GM12878 (cell line): ENCODE measurements around the gene LKAAEAR1. TPM values are rescaled to one million over a fixed set of nuclear protein-coding genes. Genes with fewer than 3 reads are reported as not detected.

Source experiments
- CHD4 ChIP-seq: fragments of 200-600 bp; sonication (generic); IDR thresholded peaks from 2 replicates; pipeline ENCODE4 v1.6.1; 2016; ENCODE audit warnings: mild to moderate bottlenecking
- ETV6 ChIP-seq, 2 experiments: fragments of 450-650 bp in 1 of 2; IDR thresholded peaks in 1 of 2; conservative IDR thresholded peaks in 1 of 2; 2 replicates each; pipeline ENCODE4 v1.6.1; 2014; ENCODE audit warnings: antibody characterized with exemption in 1 of 2, borderline replicate concordance in 1 of 2, low read depth in 1 of 2, mild to moderate bottlenecking in 1 of 2, moderate library complexity in 1 of 2
- GATAD2B ChIP-seq: fragments of 450-650 bp; conservative IDR thresholded peaks from 2 replicates; pipeline ENCODE4 v1.6.1; 2017; ENCODE audit warnings: low read depth, mild to moderate bottlenecking, moderate library complexity
- IKZF1 ChIP-seq: fragments of 450-650 bp; conservative IDR thresholded peaks from 2 replicates; pipeline ENCODE4 v1.6.1; 2017; ENCODE audit warnings: antibody characterized with exemption, mild to moderate bottlenecking
- JUNB ChIP-seq: IDR thresholded peaks from 2 replicates; pipeline ENCODE4 v1.6.1; 2016; ENCODE audit warnings: antibody characterized with exemption, mild to moderate bottlenecking
- JUND ChIP-seq: IDR thresholded peaks from 2 replicates; pipeline ENCODE4 v1.6.1; 2012; ENCODE audit warnings: low read depth, mild to moderate bottlenecking, low read length, improper control_type of control experiment, moderate library complexity
- MTA2 ChIP-seq: fragments of 450-650 bp; IDR thresholded peaks from 2 replicates; pipeline ENCODE4 v1.6.1; 2016; ENCODE audit warnings: low read depth, mild to moderate bottlenecking, moderate library complexity
- MXI1 ChIP-seq: fragments of 150-350 bp; IDR thresholded peaks from 2 replicates; pipeline ENCODE4 v1.6.1; 2011; ENCODE audit warnings: low read depth, mild to moderate bottlenecking, inconsistent platforms, low read length, improper control_type of control experiment
- NFXL1 ChIP-seq: fragments of 450-650 bp; IDR thresholded peaks from 2 replicates; pipeline ENCODE4 v1.6.1; 2017; ENCODE audit warnings: antibody characterized with exemption, mild to moderate bottlenecking, borderline replicate concordance
- PAX5 ChIP-seq: IDR thresholded peaks from 2 replicates; pipeline ENCODE4 v1.6.1; 2011; ENCODE audit warnings: low read depth, low read length, borderline replicate concordance
- REST ChIP-seq: IDR thresholded peaks from 2 replicates; pipeline ENCODE4 v1.6.1; 2012; ENCODE audit warnings: mild to moderate bottlenecking, low read depth, low read length
- SIX5 ChIP-seq: IDR thresholded peaks from 2 replicates; pipeline ENCODE4 v1.6.1; 2011; ENCODE audit warnings: mild to moderate bottlenecking, low read depth, low read length, moderate library complexity; ENCODE audit not compliant: severe bottlenecking
- TCF12 ChIP-seq: IDR thresholded peaks from 2 replicates; pipeline ENCODE4 v1.6.1; 2011; ENCODE audit warnings: low read depth, mild to moderate bottlenecking, low read length
- ZBTB33 ChIP-seq: fragments of 450-650 bp; IDR thresholded peaks from 2 replicates; pipeline ENCODE4 v1.6.1; 2017; ENCODE audit warnings: mild to moderate bottlenecking
- polyA plus RNA-seq, 11 experiments: library from polyadenylated mRNA; depleted of rRNA in 4 of 11; unstranded in 6 of 11; stranded (reverse) in 5 of 11; fragments of >200 nt; fragmentation: Nextera tagmentation in 4 of 11; fragmentation: Illumina TruSeq in 1 of 11; extraction: Ambion mirVana in 4 of 11; extraction: Trizol in 1 of 11; gene quantifications; 1 replicate in 1 of 11; 2 replicates in 10 of 11; pipeline versions ENCODE4 v1.2.1 to v1.2.3, GENCODE V29; 2011 to 2016; ENCODE audit warnings: inconsistent platforms in 2 of 11, missing spikeins in 2 of 11, low read depth in 1 of 11
- total RNA-seq, 4 experiments: library from RNA; depleted of rRNA in 3 of 4; stranded (reverse); fragments of >200 nt in 3 of 4; fragmentation: Illumina TruSeq in 1 of 4; extraction: Trizol in 1 of 4; gene quantifications; 2 replicates each; pipeline versions ENCODE4 v1.2.1 to v1.2.3, GENCODE V29; 2013 to 2021
- TF ChIP-seq, protein P1 (sequence below): IDR thresholded peaks from 2 replicates; pipeline ENCODE4 v1.6.1; 2012; ENCODE audit warnings: low read length, inconsistent platforms
- TF ChIP-seq, protein P2 (sequence below): fragments of 450-650 bp; IDR thresholded peaks from 2 replicates; pipeline ENCODE4 v1.6.1; 2016; ENCODE audit warnings: mild to moderate bottlenecking, moderate library complexity, borderline replicate concordance
- TF ChIP-seq, protein P3 (sequence below): fragments of 450-650 bp; IDR thresholded peaks from 2 replicates; pipeline ENCODE4 v1.6.1; 2016; ENCODE audit warnings: mild to moderate bottlenecking

LKAAEAR1 gene
- total and polyA plus RNA-seq, 10 of the 15 experiments (the other 5 are each of a cell fraction or from before 2014, with no cell fraction given) = not detected

DNA sequence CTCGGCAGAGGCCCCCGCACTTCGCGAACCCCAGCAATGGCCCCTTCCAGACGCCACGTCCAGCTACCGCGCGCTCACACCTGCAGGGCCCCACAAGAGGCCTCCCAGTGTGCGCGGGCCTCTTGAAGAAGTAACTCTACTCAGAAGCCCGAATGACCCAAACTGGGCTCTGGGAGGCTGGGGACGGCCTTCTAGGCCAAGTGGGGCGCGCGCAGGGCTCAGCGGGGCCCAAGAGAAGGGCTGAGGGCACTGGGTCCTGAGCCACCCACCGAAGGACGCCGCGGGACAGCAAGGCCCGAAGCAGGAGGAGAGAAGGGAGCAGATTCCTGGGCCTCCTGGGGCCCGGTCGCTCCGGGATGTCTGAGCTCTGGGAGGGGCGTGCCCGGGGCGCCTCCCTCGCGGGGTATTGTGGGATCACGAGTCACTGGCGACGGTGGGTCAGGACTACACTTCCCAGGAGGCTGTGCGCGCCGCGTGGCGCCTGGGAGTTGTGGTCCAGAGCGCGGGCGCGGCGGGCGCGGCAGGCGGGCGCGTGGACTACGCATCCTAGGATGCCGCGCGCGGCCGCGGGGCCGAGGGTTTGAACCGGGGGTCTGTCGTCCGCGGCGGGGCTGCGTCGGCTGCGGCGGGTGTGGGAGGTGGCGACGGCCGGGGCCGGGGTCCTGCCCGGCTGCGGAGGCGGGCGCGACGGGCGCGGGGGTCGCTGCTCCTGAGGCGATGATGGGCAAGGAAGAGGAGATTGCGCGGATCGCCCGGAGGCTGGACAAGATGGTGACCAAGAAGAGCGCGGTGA lies 21.4 kb downstream of the LKAAEAR1 start, which contains the start of gene TCEA2 (continued):
- TF ChIP-seq ZBTB33 (no peak), NFXL1 (no peak), IKZF1 (peak; percentile 100), PAX5 (no peak), TCF12 (no peak), ETV6 (conservative IDR thresholded peaks at IDR 0.05 in 1 of 2, IDR thresholded peaks at IDR 0.05 in 1 of 2; ENCODE audit: borderline replicate concordance in 1 of 2, low read depth in 1 of 2) (no peak), GATAD2B (peak; percentile 68; the same call in 1 of the 2 replicates), MTA2 (no peak), SIX5 (peak; percentile 100), JUNB (no peak), CHD4 (no peak), REST (no peak), MXI1 (peak; percentile 83), JUND (no peak)
- TF ChIP-seq, protein P1, sequence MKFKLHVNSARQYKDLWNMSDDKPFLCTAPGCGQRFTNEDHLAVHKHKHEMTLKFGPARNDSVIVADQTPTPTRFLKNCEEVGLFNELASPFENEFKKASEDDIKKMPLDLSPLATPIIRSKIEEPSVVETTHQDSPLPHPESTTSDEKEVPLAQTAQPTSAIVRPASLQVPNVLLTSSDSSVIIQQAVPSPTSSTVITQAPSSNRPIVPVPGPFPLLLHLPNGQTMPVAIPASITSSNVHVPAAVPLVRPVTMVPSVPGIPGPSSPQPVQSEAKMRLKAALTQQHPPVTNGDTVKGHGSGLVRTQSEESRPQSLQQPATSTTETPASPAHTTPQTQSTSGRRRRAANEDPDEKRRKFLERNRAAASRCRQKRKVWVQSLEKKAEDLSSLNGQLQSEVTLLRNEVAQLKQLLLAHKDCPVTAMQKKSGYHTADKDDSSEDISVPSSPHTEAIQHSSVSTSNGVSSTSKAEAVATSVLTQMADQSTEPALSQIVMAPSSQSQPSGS = no peak
- TF ChIP-seq, protein P2, sequence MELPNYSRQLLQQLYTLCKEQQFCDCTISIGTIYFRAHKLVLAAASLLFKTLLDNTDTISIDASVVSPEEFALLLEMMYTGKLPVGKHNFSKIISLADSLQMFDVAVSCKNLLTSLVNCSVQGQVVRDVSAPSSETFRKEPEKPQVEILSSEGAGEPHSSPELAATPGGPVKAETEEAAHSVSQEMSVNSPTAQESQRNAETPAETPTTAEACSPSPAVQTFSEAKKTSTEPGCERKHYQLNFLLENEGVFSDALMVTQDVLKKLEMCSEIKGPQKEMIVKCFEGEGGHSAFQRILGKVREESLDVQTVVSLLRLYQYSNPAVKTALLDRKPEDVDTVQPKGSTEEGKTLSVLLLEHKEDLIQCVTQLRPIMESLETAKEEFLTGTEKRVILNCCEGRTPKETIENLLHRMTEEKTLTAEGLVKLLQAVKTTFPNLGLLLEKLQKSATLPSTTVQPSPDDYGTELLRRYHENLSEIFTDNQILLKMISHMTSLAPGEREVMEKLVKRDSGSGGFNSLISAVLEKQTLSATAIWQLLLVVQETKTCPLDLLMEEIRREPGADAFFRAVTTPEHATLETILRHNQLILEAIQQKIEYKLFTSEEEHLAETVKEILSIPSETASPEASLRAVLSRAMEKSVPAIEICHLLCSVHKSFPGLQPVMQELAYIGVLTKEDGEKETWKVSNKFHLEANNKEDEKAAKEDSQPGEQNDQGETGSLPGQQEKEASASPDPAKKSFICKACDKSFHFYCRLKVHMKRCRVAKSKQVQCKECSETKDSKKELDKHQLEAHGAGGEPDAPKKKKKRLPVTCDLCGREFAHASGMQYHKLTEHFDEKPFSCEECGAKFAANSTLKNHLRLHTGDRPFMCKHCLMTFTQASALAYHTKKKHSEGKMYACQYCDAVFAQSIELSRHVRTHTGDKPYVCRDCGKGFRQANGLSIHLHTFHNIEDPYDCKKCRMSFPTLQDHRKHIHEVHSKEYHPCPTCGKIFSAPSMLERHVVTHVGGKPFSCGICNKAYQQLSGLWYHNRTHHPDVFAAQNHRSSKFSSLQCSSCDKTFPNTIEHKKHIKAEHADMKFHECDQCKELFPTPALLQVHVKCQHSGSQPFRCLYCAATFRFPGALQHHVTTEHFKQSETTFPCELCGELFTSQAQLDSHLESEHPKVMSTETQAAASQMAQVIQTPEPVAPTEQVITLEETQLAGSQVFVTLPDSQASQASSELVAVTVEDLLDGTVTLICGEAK = no peak
- TF ChIP-seq, protein P3, sequence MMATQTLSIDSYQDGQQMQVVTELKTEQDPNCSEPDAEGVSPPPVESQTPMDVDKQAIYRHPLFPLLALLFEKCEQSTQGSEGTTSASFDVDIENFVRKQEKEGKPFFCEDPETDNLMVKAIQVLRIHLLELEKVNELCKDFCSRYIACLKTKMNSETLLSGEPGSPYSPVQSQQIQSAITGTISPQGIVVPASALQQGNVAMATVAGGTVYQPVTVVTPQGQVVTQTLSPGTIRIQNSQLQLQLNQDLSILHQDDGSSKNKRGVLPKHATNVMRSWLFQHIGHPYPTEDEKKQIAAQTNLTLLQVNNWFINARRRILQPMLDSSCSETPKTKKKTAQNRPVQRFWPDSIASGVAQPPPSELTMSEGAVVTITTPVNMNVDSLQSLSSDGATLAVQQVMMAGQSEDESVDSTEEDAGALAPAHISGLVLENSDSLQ = no peak
